ENCODE measurements around the gene MAGI1. TPM values are rescaled to one million over a fixed set of nuclear protein-coding genes. Genes with fewer than 3 reads are reported as not detected.

The MAGI1 gene
- total RNA-seq, 2 experiments from 2014 or later = 0.29 to 4.3 TPM

DNA sequence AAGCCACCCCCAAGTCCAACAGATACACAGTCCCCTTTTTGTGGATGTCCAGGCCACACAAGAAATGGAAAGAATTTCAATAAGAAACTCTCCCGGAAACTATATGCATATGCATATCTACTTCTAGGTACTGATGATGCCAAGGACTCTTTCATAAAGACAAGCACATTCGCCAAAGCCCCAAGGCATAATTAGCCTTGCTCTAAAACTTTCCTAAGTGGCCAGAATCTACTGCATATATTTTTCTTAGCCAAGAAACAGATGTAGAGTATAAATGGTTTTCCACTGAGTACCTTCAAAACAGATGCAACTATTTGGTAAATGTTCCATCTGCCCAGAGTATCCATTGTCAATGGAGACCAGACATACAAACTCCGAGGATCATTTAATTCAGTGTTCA lies 73.9 kb downstream of the MAGI1 start:
- no peak for ATAC-seq
- H3K27ac Mint-ChIP-seq = no peak overlapping the region
- CTCF ChIA-PET = no interaction called here
- no peaks in the 10 kb centered on the region for H3K9me3 Mint-ChIP-seq (ENCODE audit: low read depth)
- DNase-seq = no peak
- no peaks in the 10 kb centered on the region for H3K27me3 Mint-ChIP-seq
- peaks cover 13% of the 10 kb centered on the region for H3K4me1 Mint-ChIP-seq
- no peak overlapping the region for H3K4me3 Mint-ChIP-seq
- no peaks in the 10 kb centered on the region for H3K36me3 Mint-ChIP-seq

GRCh38 chr3:65963787-65964677 lies 74.7 kb downstream of the MAGI1 start:
- CTCF ChIA-PET = no interaction called here
- DNase-seq (peak; percentile 44), ATAC-seq (peak; percentile 85)
- H3K4me3 Mint-ChIP-seq = no peak overlapping the region
- H3K27me3 Mint-ChIP-seq = no peaks in the 10 kb centered on the region
- H3K4me1 Mint-ChIP-seq = peaks cover 13% of the 10 kb centered on the region
- H3K36me3 Mint-ChIP-seq = no peaks in the 10 kb centered on the region
- no peaks in the 10 kb centered on the region for H3K9me3 Mint-ChIP-seq (ENCODE audit: low read depth)
- peak overlapping the region; percentile 5 for H3K27ac Mint-ChIP-seq

- Mint-ChIP-seq H3K27me3 (no peaks in the 10 kb centered on the region), H3K4me1 (peaks cover 13% of the 10 kb centered on the region), H3K4me3 (no peak overlapping the region), H3K36me3 (no peaks in the 10 kb centered on the region), H3K27ac (no peak overlapping the region), H3K9me3 (ENCODE audit: low read depth) (no peaks in the 10 kb centered on the region)
- CTCF ChIA-PET = no interaction called here
- no peak for DNase-seq
- no peak for ATAC-seq
These were observed 77.0 kb downstream of the MAGI1 start for GRCh38 chr3:65961733-65962132.

GRCh38 chr3:65961128-65961527 lies 77.6 kb downstream of the MAGI1 start:
- Mint-ChIP-seq H3K9me3 (ENCODE audit: low read depth) (no peaks in the 10 kb centered on the region), H3K36me3 (no peaks in the 10 kb centered on the region), H3K27ac (no peak overlapping the region), H3K4me1 (peaks cover 13% of the 10 kb centered on the region), H3K27me3 (no peaks in the 10 kb centered on the region), H3K4me3 (no peak overlapping the region)
- DNase-seq (no peak), ATAC-seq (no peak)
- CTCF ChIA-PET = no interaction called here

DNA sequence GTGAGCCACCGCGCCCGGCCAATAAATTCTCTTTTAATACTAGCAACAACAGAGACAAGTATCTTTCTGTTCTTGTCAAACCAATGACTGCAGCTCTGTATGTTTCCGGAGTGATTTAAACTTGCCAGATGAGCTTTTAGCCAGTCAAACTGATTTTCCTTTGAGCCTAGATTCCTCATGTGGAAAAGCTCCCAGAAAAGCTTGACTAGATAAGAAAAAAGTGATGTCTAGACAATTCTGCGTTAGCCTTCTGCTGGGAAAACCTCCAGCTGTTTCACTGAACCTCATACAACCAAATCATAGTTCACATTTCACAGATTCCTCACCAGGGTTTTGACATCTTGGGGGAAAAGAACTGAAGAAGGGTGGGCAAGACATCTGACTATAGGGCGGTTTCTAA lies 78.6 kb downstream of the MAGI1 start:
- CTCF ChIA-PET = no interaction called here
- H3K9me3 Mint-ChIP-seq (ENCODE audit: low read depth) = no peaks in the 10 kb centered on the region
- peaks cover 13% of the 10 kb centered on the region for H3K4me1 Mint-ChIP-seq
- no peak overlapping the region for H3K27ac Mint-ChIP-seq
- ATAC-seq (no peak), DNase-seq (no peak)
- no peak overlapping the region for H3K4me3 Mint-ChIP-seq
- no peaks in the 10 kb centered on the region for H3K36me3 Mint-ChIP-seq
- H3K27me3 Mint-ChIP-seq = no peaks in the 10 kb centered on the region

DNA sequence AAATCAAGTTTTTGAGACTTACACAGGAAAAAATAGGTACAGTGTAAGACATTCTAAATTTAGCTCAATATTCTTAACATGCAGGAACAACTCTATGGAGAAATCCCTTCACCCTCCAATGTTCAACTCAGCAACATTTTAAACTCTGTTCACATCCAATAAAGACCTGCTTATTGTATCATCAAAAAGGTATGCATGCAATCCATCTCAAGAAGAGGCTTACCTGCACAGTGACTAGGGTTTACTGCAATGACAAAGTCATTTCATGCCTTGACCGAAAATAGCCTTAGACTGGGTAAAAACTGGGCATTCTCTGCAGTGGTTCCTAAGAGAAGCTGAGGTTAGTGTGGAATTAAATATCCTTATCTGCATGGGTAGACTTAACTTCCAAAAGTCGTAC lies 80.5 kb downstream of the MAGI1 start:
- ATAC-seq = no peak
- Mint-ChIP-seq H3K4me1 (no peaks in the 10 kb centered on the region), H3K27ac (no peak overlapping the region), H3K27me3 (no peaks in the 10 kb centered on the region), H3K4me3 (no peak overlapping the region), H3K9me3 (ENCODE audit: low read depth) (no peaks in the 10 kb centered on the region), H3K36me3 (no peaks in the 10 kb centered on the region)
- CTCF ChIA-PET = interaction anchor here (0.6 kb wide), 1 partner anchor 1460 kb away, joined by 3 read pairs; no protein-coding TSS in a partner anchor
- no peak for DNase-seq

DNA sequence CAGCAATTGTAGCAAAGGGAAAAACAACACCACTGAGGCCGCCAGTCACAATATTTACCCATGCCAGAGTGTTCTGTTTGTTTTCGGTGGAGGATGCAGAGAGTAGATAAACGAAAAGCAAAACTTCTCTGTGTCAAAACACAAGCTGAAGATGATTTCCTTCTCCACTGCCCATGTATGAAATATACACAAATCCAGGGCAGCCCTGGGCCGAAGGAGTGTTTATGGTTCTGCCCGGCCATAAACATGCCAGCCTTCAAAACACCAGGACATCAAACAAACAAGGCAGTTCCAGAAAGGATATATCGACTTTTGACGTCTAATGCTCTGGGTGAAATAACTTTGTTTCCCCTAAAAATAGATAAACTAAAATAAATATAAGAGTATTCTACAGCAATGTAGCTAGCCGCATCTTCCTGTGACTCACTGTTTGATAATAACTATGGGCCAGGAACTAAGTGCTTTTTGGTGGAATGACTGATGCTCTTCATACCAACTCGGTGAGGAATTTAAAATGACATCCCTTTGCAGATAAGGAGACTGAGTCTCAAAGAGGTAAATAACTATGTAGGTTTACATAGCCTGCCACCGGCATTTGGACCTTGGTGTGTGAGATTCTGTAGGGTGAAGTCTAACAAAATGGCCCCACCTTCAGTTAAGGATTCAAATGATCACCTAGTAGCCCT lies 82.8 kb downstream of the MAGI1 start:
- H3K4me3 Mint-ChIP-seq = no peak overlapping the region
- no peaks in the 10 kb centered on the region for H3K27me3 Mint-ChIP-seq
- H3K4me1 Mint-ChIP-seq = no peaks in the 10 kb centered on the region
- H3K9me3 Mint-ChIP-seq (ENCODE audit: low read depth) = no peaks in the 10 kb centered on the region
- ATAC-seq (no peak), DNase-seq (no peak)
- CTCF ChIA-PET = no interaction called here
- H3K27ac Mint-ChIP-seq = no peak overlapping the region
- H3K36me3 Mint-ChIP-seq = no peaks in the 10 kb centered on the region

GRCh38 chr3:65953881-65954733 lies 84.6 kb downstream of the MAGI1 start:
- no peak overlapping the region for H3K4me3 Mint-ChIP-seq
- H3K27ac Mint-ChIP-seq = no peak overlapping the region
- ATAC-seq (no peak), DNase-seq (no peak)
- peaks cover 1% of the 10 kb centered on the region for H3K27me3 Mint-ChIP-seq
- no peaks in the 10 kb centered on the region for H3K4me1 Mint-ChIP-seq
- CTCF ChIA-PET = no interaction called here
- H3K9me3 Mint-ChIP-seq (ENCODE audit: low read depth) = no peaks in the 10 kb centered on the region
- H3K36me3 Mint-ChIP-seq = no peaks in the 10 kb centered on the region

GRCh38 chr3:65953301-65953812 lies 85.4 kb downstream of the MAGI1 start:
- CTCF ChIA-PET = no interaction called here
- ATAC-seq (no peak), DNase-seq (no peak)
- H3K27ac Mint-ChIP-seq = no peak overlapping the region
- H3K4me3 Mint-ChIP-seq = no peak overlapping the region
- no peaks in the 10 kb centered on the region for H3K9me3 Mint-ChIP-seq (ENCODE audit: low read depth)
- H3K36me3 Mint-ChIP-seq = no peaks in the 10 kb centered on the region
- H3K27me3 Mint-ChIP-seq = peaks cover 4% of the 10 kb centered on the region
- H3K4me1 Mint-ChIP-seq = no peaks in the 10 kb centered on the region

- Mint-ChIP-seq H3K36me3 (no peaks in the 10 kb centered on the region), H3K4me1 (no peaks in the 10 kb centered on the region), H3K27me3 (peaks cover 4% of the 10 kb centered on the region), H3K27ac (no peak overlapping the region), H3K9me3 (ENCODE audit: low read depth) (no peaks in the 10 kb centered on the region), H3K4me3 (no peak overlapping the region)
- ATAC-seq = no peak
- CTCF ChIA-PET = no interaction called here
- DNase-seq = no peak
These were observed 85.9 kb downstream of the MAGI1 start for GRCh38 chr3:65952842-65953241.

GRCh38 chr3:65951836-65952505 lies 86.7 kb downstream of the MAGI1 start:
- CTCF ChIA-PET = no interaction called here
- Mint-ChIP-seq H3K9me3 (ENCODE audit: low read depth) (no peaks in the 10 kb centered on the region), H3K27me3 (peaks cover 4% of the 10 kb centered on the region), H3K4me3 (no peak overlapping the region), H3K4me1 (no peaks in the 10 kb centered on the region), H3K27ac (no peak overlapping the region), H3K36me3 (no peaks in the 10 kb centered on the region)
- ATAC-seq = no peak
- no peak for DNase-seq

GRCh38 chr3:65950340-65951326 lies 88.1 kb downstream of the MAGI1 start:
- Mint-ChIP-seq H3K4me1 (no peaks in the 10 kb centered on the region), H3K27ac (no peak overlapping the region), H3K27me3 (peaks cover 4% of the 10 kb centered on the region), H3K9me3 (ENCODE audit: low read depth) (no peaks in the 10 kb centered on the region), H3K4me3 (no peak overlapping the region), H3K36me3 (no peaks in the 10 kb centered on the region)
- CTCF ChIA-PET = interaction anchor here (0.7 kb wide), 1 partner anchor 10 kb away, joined by 3 read pairs; no protein-coding TSS in a partner anchor
- no peak for ATAC-seq
- no peak for DNase-seq
